ENCODE data around the gene CIDEC.
A peak's percentile ranks its signal among the peaks of the same experiment; 100 is the strongest.
"Not testable (repeated sequence)": the region's sequence is repeated elsewhere in the genome, so short reads cannot be mapped to it uniquely, and the experiment has no call there.

Gene CIDEC

GRCh38 chr3:9901967-9902366 is 21.9 kb upstream of the CIDEC start:
- no peak for DNase-seq (ENCODE audit: low read depth)

GRCh38 chr3:9900965-9901415 is 20.9 kb upstream of the CIDEC start:
- not testable (repeated sequence) for DNase-seq (ENCODE audit: low read depth)

DNA sequence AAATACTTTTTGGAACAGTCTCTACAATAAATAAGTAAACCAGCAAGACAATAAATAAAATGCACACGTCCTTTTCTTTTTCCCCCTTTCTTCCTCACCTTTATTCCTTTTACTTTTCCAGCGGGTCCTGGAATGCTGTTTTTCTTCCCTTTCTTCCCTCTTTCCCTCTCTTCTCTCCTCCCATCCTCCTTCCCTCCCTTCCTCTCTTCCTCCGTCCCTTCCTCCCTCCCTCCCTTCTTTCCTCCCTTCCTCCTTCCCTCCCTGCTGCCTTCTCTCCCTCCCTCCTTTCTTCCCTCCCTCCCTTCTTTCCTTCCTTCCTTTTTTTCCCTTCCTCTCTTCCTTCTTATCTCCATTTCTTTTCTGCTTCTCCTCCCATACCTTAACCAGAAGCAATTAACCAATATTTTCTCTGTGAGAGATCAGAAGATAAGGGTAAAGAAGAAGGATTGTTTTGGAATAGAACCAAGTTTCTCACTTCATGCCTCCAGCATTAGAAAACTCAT is 19.3 kb upstream of the CIDEC start:
- DNase-seq (ENCODE audit: low read depth), result no peak

DNA sequence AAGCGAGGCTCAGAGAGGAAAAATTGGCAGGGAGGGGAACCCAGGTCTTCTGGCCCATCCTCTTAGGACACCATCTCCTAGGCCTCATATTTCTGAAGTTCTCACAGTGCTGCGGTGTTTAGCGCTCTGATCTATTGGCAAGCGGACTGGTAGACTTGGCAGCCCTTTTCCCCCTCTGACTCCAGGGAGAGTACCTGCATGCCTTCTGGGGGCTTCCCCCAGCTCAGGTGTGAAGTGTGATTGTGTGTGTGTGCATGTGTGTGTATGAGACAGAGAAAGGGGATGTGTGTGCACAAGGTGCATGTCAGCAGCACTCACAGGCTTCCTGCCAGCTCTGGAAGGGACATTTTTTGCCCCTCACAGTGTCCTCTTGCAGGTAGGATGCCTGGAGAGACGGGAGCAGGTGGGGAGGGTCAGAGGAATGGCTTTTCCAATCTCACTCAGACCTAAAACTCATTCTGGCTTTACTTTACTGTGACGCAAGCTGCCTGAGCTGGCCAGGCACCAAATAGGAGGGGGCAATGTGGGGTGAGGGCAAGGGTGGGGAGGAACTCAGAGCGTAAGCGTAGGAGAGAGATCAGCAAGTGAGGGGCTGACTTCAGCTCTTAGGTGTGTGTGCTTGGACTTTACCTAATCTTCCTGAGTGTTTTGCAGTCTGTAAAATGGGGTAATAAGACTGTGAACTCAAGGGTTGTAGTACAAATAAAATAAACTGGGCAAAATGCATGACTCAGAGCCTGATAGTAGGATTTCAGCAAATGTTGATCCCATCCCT is 18.6 kb upstream of the CIDEC start:
- DNase-seq (ENCODE audit: low read depth), result no peak

DNA sequence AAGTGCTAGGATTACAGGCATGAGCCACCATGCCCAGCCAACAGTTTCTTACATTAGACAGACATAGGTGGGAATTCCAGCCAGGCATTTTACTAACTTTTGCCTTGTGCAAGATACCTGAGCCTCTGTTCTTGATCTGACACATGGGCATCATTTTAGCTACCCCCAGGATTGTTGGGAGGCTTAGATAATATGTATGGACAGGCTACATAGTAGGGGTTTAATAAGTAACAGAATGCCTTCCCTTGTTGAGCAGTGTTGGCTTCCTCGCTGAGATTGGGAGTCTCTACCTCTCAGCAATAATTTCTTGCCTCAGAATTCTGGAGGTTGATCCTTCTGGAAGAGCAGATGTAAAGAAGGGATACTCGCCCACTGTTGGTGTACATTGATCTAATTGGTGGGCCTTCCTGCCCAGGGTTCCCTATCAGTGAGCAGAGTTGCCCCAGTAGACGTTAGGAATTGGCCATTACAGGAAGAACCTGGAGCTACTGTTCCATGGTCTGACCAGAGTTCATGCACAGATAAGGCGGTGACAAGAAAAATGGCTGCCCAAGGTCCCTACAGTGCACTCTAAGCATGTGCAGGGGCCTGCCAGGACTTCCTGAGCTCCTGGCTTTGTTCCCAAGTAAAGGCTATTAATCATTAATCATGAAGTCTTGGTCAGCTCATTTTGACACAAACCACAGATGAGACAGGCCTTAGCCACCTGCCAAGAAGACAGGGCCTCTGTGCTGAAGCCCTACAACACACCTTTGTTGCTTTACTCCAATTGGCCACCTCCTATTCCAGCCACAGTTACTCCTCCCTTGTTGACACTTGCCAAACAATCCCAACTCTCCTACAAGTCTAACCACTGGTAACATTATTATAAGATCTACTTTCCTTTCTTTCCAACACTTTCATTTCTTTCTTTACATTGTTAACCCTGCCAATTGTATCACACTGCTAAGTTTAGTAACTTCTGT is 17.6 kb upstream of the CIDEC start:
- DNase-seq (ENCODE audit: low read depth), result no peak

GRCh38 chr3:9896755-9897407 is 16.8 kb upstream of the CIDEC start:
- DNase-seq (ENCODE audit: low read depth), result not testable (repeated sequence)

DNA sequence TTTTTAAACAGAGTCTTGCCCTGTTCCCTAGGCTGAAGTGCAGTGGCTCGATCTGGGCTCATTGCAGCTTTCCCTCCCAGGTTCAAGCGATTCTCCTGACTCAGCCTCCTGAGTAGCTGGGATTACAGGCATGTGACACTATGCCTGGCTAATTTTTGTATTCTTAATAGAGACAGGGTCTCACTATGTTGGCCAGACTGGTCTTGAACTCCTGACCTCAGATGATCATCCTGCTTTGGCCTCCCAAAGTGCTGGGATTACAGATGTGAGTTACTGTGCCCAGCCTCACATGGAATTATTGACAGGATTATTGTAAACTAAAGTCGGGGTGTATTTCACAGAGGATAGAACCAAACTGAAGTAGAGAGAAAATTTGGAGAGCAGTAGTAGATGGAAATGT is 15.7 kb upstream of the CIDEC start:
- DNase-seq (ENCODE audit: low read depth), result not testable (repeated sequence)

- no peak for DNase-seq (ENCODE audit: low read depth)
Measured at GRCh38 chr3:9893739-9894138, 13.7 kb upstream of the CIDEC start.

GRCh38 chr3:9891072-9891622 is 11.1 kb upstream of the CIDEC start:
- no peak for DNase-seq (ENCODE audit: low read depth)

DNA sequence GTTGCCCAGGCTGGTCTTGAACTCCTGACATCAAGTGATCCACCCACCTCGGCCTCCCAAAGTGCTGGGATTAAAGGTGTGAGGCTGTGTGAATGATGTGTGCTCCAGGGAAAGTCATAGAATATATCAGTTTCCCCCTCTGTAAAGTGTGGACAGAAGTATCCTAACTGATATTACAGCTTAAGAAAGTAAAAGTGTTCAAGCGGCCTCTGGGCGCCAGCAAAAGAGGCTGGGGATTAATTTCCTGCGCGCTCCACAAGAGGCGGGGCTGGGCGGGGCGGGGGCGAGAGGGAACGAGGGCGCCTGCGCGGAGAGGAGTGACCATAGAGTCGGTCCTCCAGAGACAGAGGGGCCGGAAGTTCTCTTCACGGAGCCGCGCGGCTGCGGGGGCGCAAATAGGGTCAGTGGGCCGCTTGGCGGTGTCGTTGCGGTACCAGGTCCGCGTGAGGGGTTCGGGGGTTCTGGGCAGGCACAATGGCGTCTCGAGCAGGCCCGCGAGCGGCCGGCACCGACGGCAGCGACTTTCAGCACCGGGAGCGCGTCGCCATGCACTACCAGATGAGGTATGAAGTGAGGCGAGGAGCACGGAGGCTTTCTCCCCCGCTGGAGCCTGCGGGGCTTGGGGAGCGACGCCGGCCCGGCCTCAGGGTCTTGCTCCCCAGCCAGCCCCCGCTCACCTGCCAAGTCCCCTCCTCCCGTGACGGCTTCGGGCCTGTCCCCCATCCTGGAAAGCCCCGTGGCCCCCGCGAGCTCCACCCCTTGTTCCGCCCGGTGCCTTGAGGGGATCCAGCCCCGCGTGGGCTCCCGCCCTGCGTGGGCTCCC is 10.4 kb upstream of the CIDEC start, which contains the start of gene JAGN1:
JAGN1 (plus strand) TSS at position 362 of the 823 bp plus-strand sequence; CDS start at position 475, 113 bp downstream.
- peak; percentile 86 for DNase-seq (ENCODE audit: low read depth)

DNA sequence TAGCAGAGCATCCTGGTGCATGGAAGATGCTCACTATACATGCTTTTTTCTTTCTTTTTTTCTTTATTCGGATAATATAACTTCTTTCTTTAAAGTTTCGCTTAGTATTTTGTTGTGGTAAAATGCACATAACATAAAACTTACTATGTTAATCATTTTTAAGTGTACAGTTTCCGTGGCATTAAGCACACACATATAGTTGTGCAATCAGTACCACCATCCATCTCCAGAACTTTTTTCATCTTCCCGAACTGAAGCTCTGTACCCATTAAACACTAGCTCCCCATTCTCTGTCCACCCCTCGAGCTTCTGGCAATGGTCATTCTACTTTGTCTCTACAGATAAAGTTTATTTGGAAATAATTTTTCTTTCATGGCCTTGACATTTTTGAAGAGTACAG is 9.4 kb upstream of the CIDEC start:
- DNase-seq (ENCODE audit: low read depth), result no peak

GRCh38 chr3:9888540-9888939 is 8.5 kb upstream of the CIDEC start:
- no peak for DNase-seq (ENCODE audit: low read depth)

- DNase-seq (ENCODE audit: low read depth), result no peak
Measured at GRCh38 chr3:9887480-9887879, 7.4 kb upstream of the CIDEC start.

GRCh38 chr3:9886328-9886727 is 6.3 kb upstream of the CIDEC start:
- DNase-seq (ENCODE audit: low read depth), result no peak

GRCh38 chr3:9884555-9885165 is 4.6 kb upstream of the CIDEC start:
- no peak for DNase-seq (ENCODE audit: low read depth)

DNA sequence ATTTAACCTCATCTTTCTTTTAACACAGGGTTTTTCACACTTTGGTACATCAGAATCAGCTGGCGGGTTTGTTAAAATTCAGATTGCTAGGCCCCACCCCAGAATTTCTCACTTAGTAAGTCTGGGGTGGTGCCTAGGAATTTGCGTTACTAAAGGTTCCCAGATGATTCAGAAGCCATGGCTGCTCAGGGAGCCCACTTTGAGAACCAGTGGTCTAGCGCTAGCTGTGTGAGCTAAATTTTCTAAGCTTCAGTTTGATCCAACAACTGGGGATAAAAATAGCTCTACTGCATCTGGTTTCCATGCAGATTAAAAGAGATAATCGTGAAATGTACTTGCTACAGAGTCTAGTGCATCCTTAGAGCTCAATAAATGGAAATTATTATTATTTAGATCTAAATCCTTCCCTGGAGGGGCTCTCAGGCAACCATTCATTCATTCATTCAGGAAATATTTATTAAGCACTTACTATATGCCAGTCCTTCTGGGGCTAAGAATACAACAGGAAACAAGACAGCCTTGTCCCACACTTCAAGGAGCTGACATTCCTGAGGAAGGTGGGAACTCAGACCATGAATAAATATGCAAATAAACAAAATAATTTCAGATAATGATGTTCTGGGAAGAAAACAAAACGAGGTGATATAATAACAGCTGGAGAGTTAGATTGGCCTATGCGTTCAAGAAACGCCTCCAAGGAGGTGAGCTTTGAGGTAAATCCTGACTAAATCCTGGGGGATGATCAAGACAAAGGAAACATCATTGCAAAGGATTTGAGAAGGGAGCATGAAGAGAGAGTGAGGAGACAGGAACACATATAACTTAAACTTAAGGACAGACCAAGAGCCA is 3.9 kb upstream of the CIDEC start:
- DNase-seq (ENCODE audit: low read depth), result no peak

DNA sequence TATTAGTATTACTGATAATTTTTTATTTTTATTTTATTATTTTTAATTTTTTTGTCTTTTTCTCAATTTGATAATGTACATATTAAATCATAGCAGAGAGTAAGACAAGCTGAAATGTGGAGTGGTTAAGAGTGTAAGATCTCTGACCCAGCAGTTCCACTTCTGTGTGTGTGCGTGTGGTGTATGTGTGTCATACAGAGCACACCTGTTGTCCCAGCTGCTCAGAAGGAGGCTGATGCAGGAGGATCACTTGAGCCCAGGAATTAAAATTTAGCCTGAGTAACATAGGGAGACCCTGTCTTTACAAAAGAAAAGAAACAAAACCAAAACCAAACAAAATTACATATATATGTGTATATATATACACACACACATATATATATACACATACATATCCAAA is 1.4 kb upstream of the CIDEC start:
- no peak for DNase-seq (ENCODE audit: low read depth)

DNA sequence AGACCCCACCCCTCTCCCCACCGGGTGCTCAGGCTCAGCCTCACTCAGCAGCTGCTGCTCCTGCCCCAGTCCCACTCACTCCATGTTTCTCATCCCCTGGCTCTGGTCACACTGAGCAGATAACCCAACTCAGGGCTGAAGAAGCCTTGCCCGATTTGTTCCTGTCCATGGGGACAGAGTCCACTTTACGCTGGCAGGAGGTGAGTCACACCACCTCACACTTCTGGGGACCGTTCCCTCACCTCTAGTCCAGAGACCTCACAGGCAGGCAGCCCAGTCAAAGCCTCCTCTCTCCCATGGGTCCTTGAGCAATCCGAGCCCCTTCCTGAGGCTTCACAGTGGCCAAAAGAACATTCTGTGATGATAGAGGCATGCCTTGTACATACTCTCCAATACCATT is 1.4 kb downstream of the CIDEC start:
- DNase-seq (ENCODE audit: low read depth), result no peak

- no peak for DNase-seq (ENCODE audit: low read depth)
Measured at GRCh38 chr3:9876991-9877390, 3.1 kb downstream of the CIDEC start.

GRCh38 chr3:9876255-9876654 is 3.8 kb downstream of the CIDEC start:
- not testable (repeated sequence) for DNase-seq (ENCODE audit: low read depth)
